Fibroblast of the aortic adventitia (primary cell): ENCODE results near the gene OTOA. TPM values are rescaled to one million over a fixed set of nuclear protein-coding genes. Genes with fewer than 3 reads are reported as not detected.
"Not testable (repeated sequence)": the region's sequence is repeated elsewhere in the genome, so short reads cannot be mapped to it uniquely, and the experiment has no call there.

Experiments used
- DNase-seq: peaks from one replicate; pipeline ENCODE4 v3.0.0-alpha.2; 2010; ENCODE audit warnings: low read depth
- H3K4me3 ChIP-seq: 2 replicates; pipeline ENCODE4 v1.5.1; 2011; ENCODE audit warnings: low read depth, mild to moderate bottlenecking, control low read depth, low read length, moderate library complexity
- small RNA-seq: library from RNA; depleted of rRNA; stranded (forward); fragments of <200 nt; gene quantifications from one replicate; pipeline ENCODE3, GENCODE V24; 2012
- total RNA-seq: library from RNA; depleted of rRNA; stranded (reverse); fragments of >200 nt; gene quantifications from 2 replicates; pipeline ENCODE4 v1.2.3, GENCODE V29; 2012; ENCODE audit warnings: low replicate concordance
- TF ChIP-seq, protein P1 (sequence below): IDR thresholded peaks from 2 replicates; pipeline ENCODE4 v1.5.1; 2011; ENCODE audit warnings: mild to moderate bottlenecking, low read length, control low read depth, inconsistent platforms; ENCODE audit not compliant: insufficient read depth

OTOA gene
- total RNA-seq, 1 donor, result 0.09 TPM

DNA sequence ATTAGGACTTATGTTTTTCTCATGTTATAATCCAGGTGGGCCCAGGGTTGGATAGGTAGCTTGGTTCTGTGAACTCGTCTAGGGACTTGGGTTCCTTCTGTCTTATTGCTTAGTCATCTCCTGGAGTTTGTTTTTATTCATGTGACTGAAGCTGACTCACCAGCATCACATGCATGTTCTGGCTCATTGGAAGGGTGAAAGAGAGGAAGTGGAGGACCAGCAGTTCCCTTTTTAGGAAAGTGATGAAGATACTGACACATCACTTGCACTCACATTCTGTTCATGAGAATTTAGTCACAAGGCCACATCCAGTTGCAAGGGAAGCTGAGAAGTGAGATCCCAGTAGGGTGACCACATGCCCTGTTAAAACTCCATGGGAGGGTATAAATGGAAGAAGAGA is 126.7 kb downstream of the OTOA start:
- DNase-seq, H3K4me3 ChIP-seq: not testable (repeated sequence)

DNA sequence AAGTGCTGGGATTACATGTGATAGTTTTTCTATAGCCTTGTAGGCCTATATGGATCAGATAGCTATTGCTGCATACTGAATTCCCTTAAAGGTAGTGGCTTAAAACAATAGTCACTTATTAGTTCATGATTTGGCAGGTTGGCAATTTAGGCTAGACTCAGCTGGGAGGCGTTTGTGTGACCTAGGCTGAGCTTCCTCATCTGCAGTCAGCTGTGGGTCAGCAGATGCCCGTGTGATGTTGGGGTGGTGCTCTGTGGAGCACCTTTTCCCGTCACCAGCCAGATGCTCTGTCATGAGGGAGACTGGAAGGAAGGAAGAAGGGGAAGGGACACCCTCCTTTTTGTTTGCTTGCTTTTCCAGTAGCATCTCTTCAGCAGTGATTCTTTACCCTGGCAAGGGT is 129.5 kb downstream of the OTOA start:
- not testable (repeated sequence) for H3K4me3 ChIP-seq, DNase-seq

DNA sequence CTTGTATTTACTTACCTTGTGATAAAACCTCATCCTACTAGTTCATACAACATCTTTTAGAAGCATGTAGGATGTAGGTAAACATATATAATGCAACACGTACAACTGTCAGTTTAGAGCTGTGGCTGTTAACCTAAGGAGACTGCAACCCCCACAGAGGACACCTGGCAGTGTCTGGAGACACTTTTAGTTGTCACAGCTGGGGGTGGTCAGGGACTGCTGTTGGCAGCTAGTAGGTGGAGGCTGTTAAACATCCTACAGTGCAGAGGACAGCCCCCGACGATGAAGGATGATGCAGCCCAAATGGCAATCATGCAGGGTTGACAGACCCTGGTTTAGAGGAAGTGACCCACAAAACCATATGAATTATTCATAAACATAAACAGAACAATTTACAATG is 134.8 kb downstream of the OTOA start:
- H3K4me3 ChIP-seq, DNase-seq: not testable (repeated sequence)

GRCh38 chr16:21801538-21802374 is 138.0 kb downstream of the OTOA start:
- peak; percentile 76 for DNase-seq
- TF ChIP-seq, protein P1, sequence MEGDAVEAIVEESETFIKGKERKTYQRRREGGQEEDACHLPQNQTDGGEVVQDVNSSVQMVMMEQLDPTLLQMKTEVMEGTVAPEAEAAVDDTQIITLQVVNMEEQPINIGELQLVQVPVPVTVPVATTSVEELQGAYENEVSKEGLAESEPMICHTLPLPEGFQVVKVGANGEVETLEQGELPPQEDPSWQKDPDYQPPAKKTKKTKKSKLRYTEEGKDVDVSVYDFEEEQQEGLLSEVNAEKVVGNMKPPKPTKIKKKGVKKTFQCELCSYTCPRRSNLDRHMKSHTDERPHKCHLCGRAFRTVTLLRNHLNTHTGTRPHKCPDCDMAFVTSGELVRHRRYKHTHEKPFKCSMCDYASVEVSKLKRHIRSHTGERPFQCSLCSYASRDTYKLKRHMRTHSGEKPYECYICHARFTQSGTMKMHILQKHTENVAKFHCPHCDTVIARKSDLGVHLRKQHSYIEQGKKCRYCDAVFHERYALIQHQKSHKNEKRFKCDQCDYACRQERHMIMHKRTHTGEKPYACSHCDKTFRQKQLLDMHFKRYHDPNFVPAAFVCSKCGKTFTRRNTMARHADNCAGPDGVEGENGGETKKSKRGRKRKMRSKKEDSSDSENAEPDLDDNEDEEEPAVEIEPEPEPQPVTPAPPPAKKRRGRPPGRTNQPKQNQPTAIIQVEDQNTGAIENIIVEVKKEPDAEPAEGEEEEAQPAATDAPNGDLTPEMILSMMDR, result peak; percentile 59
- not testable (repeated sequence) for H3K4me3 ChIP-seq

DNA sequence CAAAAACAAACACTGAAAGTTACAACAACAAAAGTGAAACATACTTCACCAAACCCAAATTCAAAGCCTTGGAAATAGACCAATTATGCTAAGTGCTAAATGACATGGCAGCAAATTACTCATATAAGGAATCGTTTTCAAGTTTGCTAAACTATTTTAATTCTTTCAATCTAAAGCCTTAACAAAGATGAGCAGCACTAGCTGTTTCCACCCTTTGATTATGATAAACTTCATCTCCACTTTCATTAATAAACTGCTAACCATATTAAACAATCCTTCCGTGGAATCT is 138.6 kb downstream of the OTOA start:
- H3K4me3 ChIP-seq, DNase-seq: not testable (repeated sequence)

Small RNA genes within 50 kb of the gene (small RNA-seq; reads per million reads assigned to genes)
- 0.51 reads per million for gene RNU6-1005P
- gene RNU6-196P, result not detected

Other genes with a start within 250 kb of the OTOA start
- gene METTL9, start 64.4 kb upstream of the OTOA start, total RNA-seq, result 221 and 390 TPM in 2 replicates
- 0.08 TPM in 1 of 2 replicates, not detected in the other for gene IGSF6, start 11.4 kb upstream of the OTOA start, total RNA-seq
- 24.8 and 54.0 TPM in 2 replicates for gene NPIPB4, start 193.8 kb downstream of the OTOA start, total RNA-seq